A172 (cell line): Measurements from ENCODE around the gene PRKCD. TPM values are rescaled to one million over a fixed set of nuclear protein-coding genes. Genes with fewer than 3 reads are reported as not detected.

ENCODE experiments used
- DNase-seq: peaks from one replicate; pipeline ENCODE4 v3.0.0-alpha.2; 2015; ENCODE audit warnings: low spot score
- total RNA-seq: library from RNA; depleted of rRNA; stranded (reverse); fragments of >200 nt; shearing (Covaris generic); gene quantifications from 2 replicates; pipeline ENCODE4 v1.2.3, GENCODE V29; 2014

PRKCD gene
- total RNA-seq, 1 experiment from 2014 or later = 3.4 TPM

- no peak for DNase-seq
Observed at GRCh38 chr3:53155760-53156159, 5.2 kb upstream of the PRKCD start.

- DNase-seq = no peak
Observed at GRCh38 chr3:53156368-53156834, 4.6 kb upstream of the PRKCD start.

- DNase-seq = no peak
Observed at GRCh38 chr3:53157974-53158580, 2.9 kb upstream of the PRKCD start.

GRCh38 chr3:53158765-53159155, 2.2 kb upstream of the PRKCD start:
- no peak for DNase-seq

GRCh38 chr3:53159156-53160060, 1.6 kb upstream of the PRKCD start:
- DNase-seq = no peak

- no peak for DNase-seq
Observed at GRCh38 chr3:53160061-53160659, 849 bp upstream of the PRKCD start.

GRCh38 chr3:53161450-53161819, 426 bp downstream of the PRKCD start:
- DNase-seq = no peak

- no peak for DNase-seq
Observed at GRCh38 chr3:53161820-53162671, 1.0 kb downstream of the PRKCD start.

GRCh38 chr3:53162672-53163443, 1.8 kb downstream of the PRKCD start:
- DNase-seq = no peak

- no peak for DNase-seq
Observed at GRCh38 chr3:53163444-53164387, 2.7 kb downstream of the PRKCD start.

- DNase-seq = no peak
Observed at GRCh38 chr3:53164911-53165310, 3.9 kb downstream of the PRKCD start.

GRCh38 chr3:53166206-53166605, 5.2 kb downstream of the PRKCD start:
- no peak for DNase-seq

- peak; percentile 81 for DNase-seq
Observed at GRCh38 chr3:53166781-53167291, 5.8 kb downstream of the PRKCD start.

GRCh38 chr3:53167418-53168174, 6.6 kb downstream of the PRKCD start:
- no peak for DNase-seq

- DNase-seq = no peak
Observed at GRCh38 chr3:53168175-53168923, 7.3 kb downstream of the PRKCD start.

GRCh38 chr3:53169045-53169831, 8.2 kb downstream of the PRKCD start:
- DNase-seq = no peak

GRCh38 chr3:53169832-53170324, 8.9 kb downstream of the PRKCD start:
- no peak for DNase-seq
